K562 (cell line): ENCODE data around the gene MBD6.

ENCODE experiments used
- E2F3 ChIP-seq: fragments of 250-450 bp; sonication (Bioruptor Pico); IDR thresholded peaks from 2 replicates; pipeline ENCODE4 v1.4.0; 2020; ENCODE audit warnings: mild to moderate bottlenecking
- E4F1 ChIP-seq: fragments of 250-450 bp; sonication (Bioruptor Pico); IDR thresholded peaks from 2 replicates; pipeline ENCODE4 v1.5.0; 2021; ENCODE audit warnings: mild to moderate bottlenecking, borderline replicate concordance
- HDAC8 ChIP-seq: fragments of 450-650 bp; IDR thresholded peaks from 2 replicates; pipeline ENCODE4 v1.6.1; 2016; ENCODE audit warnings: mild to moderate bottlenecking, missing genetic modification characterization, moderate library complexity, missing compliant biosample characterization
- JUND ChIP-seq, 2 experiments: IDR thresholded peaks; 2 replicates in 1 of 2; 3 replicates in 1 of 2; pipeline ENCODE4 v1.6.1; 2011; ENCODE audit warnings: borderline replicate concordance in 2 of 2, low read depth in 2 of 2, low read length in 2 of 2, improper control_type of control experiment in 1 of 2, missing biosample characterization in 1 of 2, missing genetic modification characterization in 1 of 2, missing genetic modification reagents in 1 of 2
- PYGO2 ChIP-seq: fragments of 450-650 bp; IDR thresholded peaks from 2 replicates; pipeline ENCODE4 v1.6.1; 2016; ENCODE audit warnings: mild to moderate bottlenecking, missing genetic modification characterization, moderate library complexity, missing compliant biosample characterization
- RAD21 ChIP-seq, 2 experiments: fragments of 250-450 bp in 1 of 2; fragments of 450-650 bp in 1 of 2; sonication (Bioruptor Pico) in 1 of 2; formaldehyde crosslinking in 1 of 2; IDR thresholded peaks in 1 of 2; conservative IDR thresholded peaks in 1 of 2; 2 replicates each; pipeline versions ENCODE4 v1.4.0 to v1.8.0; 2020 to 2022; ENCODE audit warnings: mild to moderate bottlenecking in 2 of 2, moderate library complexity in 1 of 2
- RBFOX2 ChIP-seq: fragments of 200-400 bp; formaldehyde crosslinking; IDR thresholded peaks from 2 replicates; pipeline ENCODE4 v1.6.1; 2017; ENCODE audit warnings: low read depth, mild to moderate bottlenecking, low read length, moderate library complexity
- SRF ChIP-seq, 2 experiments: fragments of 250-450, 450-650 bp in 1 of 2; sonication (Bioruptor Pico) in 1 of 2; sonication (generic) in 1 of 2; formaldehyde crosslinking; IDR thresholded peaks; 2 replicates each; pipeline versions ENCODE4 v1.5.0 to v1.5.1; 2020 to 2022; ENCODE audit warnings: mild to moderate bottlenecking in 1 of 2, missing genetic modification reagents in 1 of 2
- STAT6 ChIP-seq: sonication (generic); formaldehyde crosslinking; IDR thresholded peaks from 2 replicates; pipeline ENCODE4 v1.8.1; 2023; ENCODE audit warnings: mild to moderate bottlenecking, missing genetic modification reagents
- TEAD1 ChIP-seq, 2 experiments: fragments of 450-650 bp in 1 of 2; sonication (generic) in 1 of 2; formaldehyde crosslinking; IDR thresholded peaks; 2 replicates each; pipeline versions ENCODE4 v1.4.0 to v1.8.0; 2020 to 2022; ENCODE audit warnings: mild to moderate bottlenecking in 2 of 2, missing genetic modification reagents in 1 of 2
- ZKSCAN1 ChIP-seq: fragments of 150-350 bp; IDR thresholded peaks from 2 replicates; pipeline ENCODE4 v1.6.1; 2016; ENCODE audit warnings: low read depth, low read length
- ZNF785 ChIP-seq: fragments of 250-450 bp; sonication (Bioruptor Pico); IDR thresholded peaks from 2 replicates; pipeline ENCODE4 v1.4.0; 2020; ENCODE audit warnings: mild to moderate bottlenecking

GRCh38 chr12:57543581-57543980 lies 21.0 kb downstream of the MBD6 start:
- TF ChIP-seq PYGO2 (tag) (no peak), E4F1 (CRISPR knock-in tag) (no peak), ZKSCAN1 (no peak), ZNF785 (no peak), RBFOX2 (no peak), JUND (IDR thresholded peaks at IDR 0.05; ENCODE audit: borderline replicate concordance, low read depth, low read length) (no peak), JUND (tag; IDR thresholded peaks at IDR 0.05; ENCODE audit: borderline replicate concordance, low read depth, low read length) (no peak), TEAD1 (CRISPR knock-in tag; IDR thresholded peaks at IDR 0.05) (no peak), HDAC8 (tag) (no peak), STAT6 (CRISPR knock-in tag) (no peak), SRF (CRISPR knock-in tag; IDR thresholded peaks at IDR 0.05) (no peak), RAD21 (CRISPR knock-in tag; conservative IDR thresholded peaks at IDR 0.05 in 1 of 2, IDR thresholded peaks at IDR 0.05 in 1 of 2) (no peak), E2F3 (CRISPR knock-in tag) (no peak)
